ENCODE data around the gene SMARCA5. TPM values are rescaled to one million over a fixed set of nuclear protein-coding genes. Genes with fewer than 3 reads are reported as not detected.
A peak's percentile ranks its signal among the peaks of the same experiment; 100 is the strongest.

The SMARCA5 gene
- total RNA-seq, 1 donor from 2014 or later, result 49.8 TPM

DNA sequence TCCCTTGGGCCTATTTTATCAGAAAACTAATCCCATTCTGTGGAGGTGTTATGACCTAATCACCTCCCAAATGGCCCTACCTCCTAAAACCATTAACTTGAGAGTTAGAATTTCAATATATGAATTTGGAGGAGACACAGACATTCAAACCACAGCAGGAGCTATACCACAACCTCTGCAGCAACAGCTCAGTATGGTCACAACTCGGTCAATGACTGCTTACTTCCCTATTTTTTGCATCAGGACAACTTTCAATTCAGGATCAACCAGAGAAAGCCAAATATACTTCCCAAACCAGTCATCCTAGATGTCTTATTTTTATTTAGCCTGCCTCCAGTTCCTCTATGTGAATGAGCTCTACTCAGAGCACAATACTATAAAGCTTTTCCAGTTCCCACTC is 11.3 kb upstream of the SMARCA5 start:
- Mint-ChIP-seq H3K9me3 (peaks cover 2% of the 10 kb centered on the region), H3K4me3 (no peak overlapping the region), H3K36me3 (ENCODE audit: low read depth) (no peaks in the 10 kb centered on the region), H3K27me3 (no peaks in the 10 kb centered on the region), H3K27ac (no peak overlapping the region), H3K4me1 (no peaks in the 10 kb centered on the region)
- intact Hi-C loops (cut with micrococcal nuclease), result no loop called here
- TF ChIP-seq, protein P1, sequence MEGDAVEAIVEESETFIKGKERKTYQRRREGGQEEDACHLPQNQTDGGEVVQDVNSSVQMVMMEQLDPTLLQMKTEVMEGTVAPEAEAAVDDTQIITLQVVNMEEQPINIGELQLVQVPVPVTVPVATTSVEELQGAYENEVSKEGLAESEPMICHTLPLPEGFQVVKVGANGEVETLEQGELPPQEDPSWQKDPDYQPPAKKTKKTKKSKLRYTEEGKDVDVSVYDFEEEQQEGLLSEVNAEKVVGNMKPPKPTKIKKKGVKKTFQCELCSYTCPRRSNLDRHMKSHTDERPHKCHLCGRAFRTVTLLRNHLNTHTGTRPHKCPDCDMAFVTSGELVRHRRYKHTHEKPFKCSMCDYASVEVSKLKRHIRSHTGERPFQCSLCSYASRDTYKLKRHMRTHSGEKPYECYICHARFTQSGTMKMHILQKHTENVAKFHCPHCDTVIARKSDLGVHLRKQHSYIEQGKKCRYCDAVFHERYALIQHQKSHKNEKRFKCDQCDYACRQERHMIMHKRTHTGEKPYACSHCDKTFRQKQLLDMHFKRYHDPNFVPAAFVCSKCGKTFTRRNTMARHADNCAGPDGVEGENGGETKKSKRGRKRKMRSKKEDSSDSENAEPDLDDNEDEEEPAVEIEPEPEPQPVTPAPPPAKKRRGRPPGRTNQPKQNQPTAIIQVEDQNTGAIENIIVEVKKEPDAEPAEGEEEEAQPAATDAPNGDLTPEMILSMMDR (IDR thresholded peaks at IDR 0.05), result no peak
- DNase-seq (no peak), ATAC-seq (ENCODE audit: low read depth) (no peak)
- POLR2A ChIA-PET, result no interaction called here
- CTCF ChIA-PET, result no interaction called here

DNA sequence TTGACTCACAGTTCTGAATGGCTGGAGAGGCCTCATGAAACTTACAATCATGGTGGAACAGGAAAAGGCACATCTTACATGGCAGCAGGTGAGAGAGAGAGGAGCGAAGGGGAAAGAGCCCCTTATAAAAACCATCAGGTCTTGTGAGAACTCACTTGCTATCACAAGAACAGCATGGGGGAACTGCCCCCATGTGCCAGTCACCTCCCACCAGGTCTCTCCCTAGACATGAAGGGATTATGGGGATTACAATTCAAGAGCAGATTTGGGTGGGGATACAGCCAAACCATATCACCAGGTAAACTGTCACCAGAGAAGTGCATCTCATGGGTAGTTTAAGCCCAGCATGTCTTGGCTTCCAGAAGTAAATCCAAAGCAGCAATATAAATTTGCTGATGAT is 7.5 kb upstream of the SMARCA5 start:
- Mint-ChIP-seq H3K9me3 (peaks cover 4% of the 10 kb centered on the region), H3K27ac (no peak overlapping the region), H3K4me1 (no peaks in the 10 kb centered on the region), H3K36me3 (ENCODE audit: low read depth) (no peaks in the 10 kb centered on the region), H3K27me3 (no peaks in the 10 kb centered on the region), H3K4me3 (no peak overlapping the region)
- TF ChIP-seq, protein P1 (IDR thresholded peaks at IDR 0.05), result no peak
- intact Hi-C loops (cut with micrococcal nuclease), result no loop called here
- CTCF ChIA-PET, result no interaction called here
- POLR2A ChIA-PET, result interaction anchor here (0.5 kb wide), 1 partner anchor 319 kb away, joined by 4 read pairs; no protein-coding TSS in a partner anchor
- no peak for ATAC-seq (ENCODE audit: low read depth)
- no peak for DNase-seq

DNA sequence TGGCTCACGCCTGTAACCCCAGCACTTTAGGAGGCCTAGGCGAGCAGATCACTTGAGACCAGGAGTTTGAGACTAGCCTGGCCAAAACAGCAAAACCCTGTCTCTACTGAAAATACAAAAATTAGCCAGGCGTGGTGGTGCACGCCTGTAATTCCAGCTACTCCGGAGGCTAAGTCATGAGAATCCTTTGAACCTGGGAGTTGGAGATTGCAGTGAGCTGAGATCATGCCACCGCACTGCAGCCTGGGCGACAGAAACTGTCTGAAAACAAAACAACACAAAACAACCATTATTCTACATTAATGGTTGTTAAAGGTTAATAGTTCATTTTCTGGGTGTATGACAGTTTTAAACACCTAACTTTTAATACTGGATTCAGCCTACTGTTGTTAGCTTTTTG is 1.6 kb upstream of the SMARCA5 start:
- H3K27me3 Mint-ChIP-seq, result no peaks in the 10 kb centered on the region
- POLR2A ChIA-PET, result no interaction called here
- DNase-seq (no peak), ATAC-seq (ENCODE audit: low read depth) (no peak)
- H3K27ac Mint-ChIP-seq, result no peak overlapping the region
- TF ChIP-seq, protein P1 (IDR thresholded peaks at IDR 0.05), result no peak
- intact Hi-C loops (cut with micrococcal nuclease), result loop anchor here (5.0 kb wide), 1 partner anchor 95 kb away; no protein-coding TSS in a partner anchor
- no peak overlapping the region for H3K4me3 Mint-ChIP-seq
- H3K4me1 Mint-ChIP-seq, result peaks cover 35% of the 10 kb centered on the region
- peaks cover 19% of the 10 kb centered on the region for H3K36me3 Mint-ChIP-seq (ENCODE audit: low read depth)
- CTCF ChIA-PET, result no interaction called here
- H3K9me3 Mint-ChIP-seq, result peaks cover 3% of the 10 kb centered on the region

DNA sequence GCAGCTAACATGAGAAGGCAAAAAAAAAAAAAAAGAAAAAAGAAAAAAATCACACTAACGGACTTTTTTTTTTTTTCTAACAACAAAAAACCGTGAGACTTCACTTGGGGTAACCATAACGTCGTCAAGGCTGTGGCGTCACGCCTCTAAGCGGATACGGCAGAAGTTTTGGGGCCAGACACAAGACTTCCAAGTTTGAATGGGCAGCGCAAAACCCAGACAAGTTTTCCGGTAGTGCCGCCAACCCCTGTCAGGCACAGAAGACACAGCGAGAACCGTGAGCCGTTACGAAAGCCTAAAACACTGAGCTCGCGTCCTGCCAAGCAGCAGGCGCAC is 556 bp upstream of the SMARCA5 start:
- peaks cover 27% of the 10 kb centered on the region for H3K36me3 Mint-ChIP-seq (ENCODE audit: low read depth)
- H3K27ac Mint-ChIP-seq, result peak overlapping the region; percentile 100
- no peaks in the 10 kb centered on the region for H3K27me3 Mint-ChIP-seq
- TF ChIP-seq, protein P1 (IDR thresholded peaks at IDR 0.05), result no peak
- ChIA-PET POLR2A (interaction anchor here (0.6 to 2.0 kb wide), 8 partner anchors 13 to 329 kb away, joined by 3 to 10 read pairs (median 4); partner anchors contain the start of genes GAB1 and USP38), CTCF (no interaction called here)
- peak overlapping the region; percentile 99 for H3K4me3 Mint-ChIP-seq
- DNase-seq (no peak), ATAC-seq (ENCODE audit: low read depth) (peak; percentile 32)
- H3K9me3 Mint-ChIP-seq, result peaks cover 3% of the 10 kb centered on the region
- intact Hi-C loops (cut with micrococcal nuclease), result loop anchor here (1.0 to 5.0 kb wide), 9 partner anchors 46 to 1667 kb away; partner anchors contain the start of genes ABCE1, ANAPC10, OTUD4 and USP38
- peaks cover 46% of the 10 kb centered on the region for H3K4me1 Mint-ChIP-seq

DNA sequence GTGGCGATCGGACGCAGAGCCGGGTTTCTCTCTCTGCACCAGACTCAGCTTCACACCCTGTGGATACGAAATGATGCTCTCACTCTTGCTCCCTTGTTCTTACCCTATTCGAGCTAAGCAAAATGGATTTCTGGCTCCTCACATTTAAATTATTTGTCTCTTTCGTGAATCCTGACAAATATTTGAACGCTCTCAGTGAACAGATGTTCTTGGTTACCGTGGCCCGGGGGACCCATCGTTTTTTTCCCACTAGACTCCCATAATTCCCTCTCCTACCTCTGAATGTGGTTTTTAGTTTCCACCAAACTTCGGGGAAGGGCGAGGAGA is 630 bp downstream of the SMARCA5 start:
- Mint-ChIP-seq H3K4me1 (peaks cover 52% of the 10 kb centered on the region), H3K36me3 (ENCODE audit: low read depth) (peaks cover 36% of the 10 kb centered on the region), H3K27me3 (no peaks in the 10 kb centered on the region), H3K4me3 (peak overlapping the region; percentile 99), H3K9me3 (no peaks in the 10 kb centered on the region), H3K27ac (peak overlapping the region; percentile 100)
- TF ChIP-seq, protein P1 (IDR thresholded peaks at IDR 0.05), result no peak
- ChIA-PET POLR2A (interaction anchor here (0.6 to 2.0 kb wide), 8 partner anchors 44 to 1815 kb away, joined by 3 to 10 read pairs (median 4); partner anchors contain the start of genes GAB1 and USP38), CTCF (no interaction called here)
- intact Hi-C loops (cut with micrococcal nuclease), result loop anchor here (5.0 kb wide), 1 partner anchor 97 kb away; no protein-coding TSS in a partner anchor
- no peak for DNase-seq
- no peak for ATAC-seq (ENCODE audit: low read depth)

Measured in activated B cell treated with CpG ODN at 0.5 μM for 24 hours (primary cell).